ENCODE results near the gene SLC27A5.
"Not testable (repeated sequence)": the region's sequence is repeated elsewhere in the genome, so short reads cannot be mapped to it uniquely, and the experiment has no call there.

Gene SLC27A5

GRCh38 chr19:58470837-58471543 lies 40.8 kb downstream of the SLC27A5 start:
- in situ Hi-C loops (cut with MboI; ENCODE audit: low sequenced_read_pairs), result not testable (repeated sequence)

GRCh38 chr19:58469241-58470013 lies 42.4 kb downstream of the SLC27A5 start:
- in situ Hi-C loops (cut with MboI; ENCODE audit: low sequenced_read_pairs), result no loop called here

GRCh38 chr19:58468216-58468839 lies 43.5 kb downstream of the SLC27A5 start:
- in situ Hi-C loops (cut with MboI; ENCODE audit: low sequenced_read_pairs), result no loop called here

GRCh38 chr19:58466760-58467589 lies 44.8 kb downstream of the SLC27A5 start, which contains the start of gene ZNF324:
ZNF324 (plus strand) TSS chr19:58467080; CDS start chr19:58469186, 2,106 bp downstream.
- in situ Hi-C loops (cut with MboI; ENCODE audit: low sequenced_read_pairs), result no loop called here

GRCh38 chr19:58466089-58466759 lies 45.6 kb downstream of the SLC27A5 start:
- in situ Hi-C loops (cut with MboI; ENCODE audit: low sequenced_read_pairs), result no loop called here

GRCh38 chr19:58460039-58460438 lies 51.8 kb downstream of the SLC27A5 start:
- in situ Hi-C loops (cut with MboI; ENCODE audit: low sequenced_read_pairs), result no loop called here

DNA sequence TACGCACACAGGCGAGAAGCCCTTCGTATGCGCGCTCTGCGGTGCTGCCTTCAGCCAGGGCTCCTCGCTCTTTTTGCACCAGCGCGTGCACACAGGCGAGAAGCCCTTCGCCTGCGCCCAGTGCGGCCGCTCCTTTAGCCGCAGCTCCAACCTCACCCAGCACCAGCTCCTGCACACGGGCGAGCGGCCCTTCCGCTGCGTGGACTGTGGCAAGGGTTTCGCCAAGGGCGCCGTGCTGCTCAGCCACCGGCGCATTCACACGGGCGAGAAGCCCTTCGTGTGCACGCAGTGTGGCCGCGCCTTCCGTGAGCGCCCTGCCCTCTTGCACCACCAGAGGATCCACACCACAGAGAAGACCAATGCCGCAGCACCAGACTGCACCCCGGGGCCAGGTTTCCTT lies 55.7 kb downstream of the SLC27A5 start:
- in situ Hi-C loops (cut with MboI; ENCODE audit: low sequenced_read_pairs), result no loop called here

GRCh38 chr19:58455306-58455705 lies 56.5 kb downstream of the SLC27A5 start:
- in situ Hi-C loops (cut with MboI; ENCODE audit: low sequenced_read_pairs), result no loop called here

DNA sequence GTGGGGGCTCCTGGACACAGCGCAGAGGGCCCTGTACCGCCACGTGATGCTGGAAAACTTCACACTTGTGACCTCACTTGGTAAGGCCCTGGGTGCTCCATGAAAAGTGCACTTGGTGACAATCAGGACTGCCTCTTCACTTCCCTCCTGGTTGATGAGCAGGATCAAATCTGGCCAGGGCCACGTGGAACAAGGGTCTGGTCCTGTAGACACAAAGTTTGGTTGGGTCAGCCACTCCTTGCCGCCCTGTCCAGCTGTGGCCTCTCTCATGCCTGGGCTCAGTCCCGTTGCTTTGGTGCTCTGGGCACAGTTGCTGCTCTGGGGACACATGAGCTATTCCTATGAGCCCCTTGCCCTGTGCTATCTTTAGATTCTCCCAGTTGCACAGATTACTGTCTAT lies 58.0 kb downstream of the SLC27A5 start:
- in situ Hi-C loops (cut with MboI; ENCODE audit: low sequenced_read_pairs), result no loop called here

DNA sequence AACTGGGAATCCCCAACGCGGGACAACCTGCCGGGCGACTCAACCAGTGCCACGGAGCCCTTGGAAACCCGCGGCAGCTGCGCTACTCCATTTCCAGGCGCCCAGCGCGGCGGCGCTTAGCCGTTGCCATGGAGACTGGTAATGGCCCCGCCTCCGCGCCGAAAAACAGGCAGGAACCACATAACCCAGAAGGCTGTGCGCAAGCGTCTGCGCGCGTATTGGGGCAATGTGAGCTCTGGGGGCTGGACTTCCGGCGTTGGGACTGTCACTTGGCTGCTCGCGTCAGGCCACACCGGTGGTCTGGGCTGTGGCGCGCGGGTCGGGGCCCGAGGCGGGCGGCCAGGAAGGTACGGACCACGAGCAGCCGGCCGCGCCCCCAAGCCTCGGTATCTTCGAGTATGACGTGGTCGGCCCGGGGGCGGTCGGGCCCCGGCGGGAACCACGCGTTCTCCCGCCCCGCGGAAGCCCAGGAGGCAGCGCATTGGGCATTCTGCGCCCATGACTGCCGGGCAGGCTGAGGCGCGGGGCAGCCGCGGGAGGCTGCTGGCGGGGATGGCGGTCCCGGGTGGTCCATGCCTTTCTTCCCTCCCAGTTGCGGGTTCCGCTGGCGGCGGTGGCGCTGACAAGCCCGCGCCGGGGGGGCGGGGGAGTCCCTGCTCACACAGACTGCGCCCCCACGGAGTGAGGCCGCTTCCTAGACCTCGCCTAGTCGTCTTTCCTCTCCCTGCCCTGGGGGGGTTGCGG lies 60.3 kb downstream of the SLC27A5 start, which contains the start of gene ZNF324B:
ZNF324B (plus strand) TSS at position 265 of the 744 bp plus-strand sequence. CDS start 2,080 bp downstream, outside the sequence.
- in situ Hi-C loops (cut with MboI; ENCODE audit: low sequenced_read_pairs), result no loop called here

DNA sequence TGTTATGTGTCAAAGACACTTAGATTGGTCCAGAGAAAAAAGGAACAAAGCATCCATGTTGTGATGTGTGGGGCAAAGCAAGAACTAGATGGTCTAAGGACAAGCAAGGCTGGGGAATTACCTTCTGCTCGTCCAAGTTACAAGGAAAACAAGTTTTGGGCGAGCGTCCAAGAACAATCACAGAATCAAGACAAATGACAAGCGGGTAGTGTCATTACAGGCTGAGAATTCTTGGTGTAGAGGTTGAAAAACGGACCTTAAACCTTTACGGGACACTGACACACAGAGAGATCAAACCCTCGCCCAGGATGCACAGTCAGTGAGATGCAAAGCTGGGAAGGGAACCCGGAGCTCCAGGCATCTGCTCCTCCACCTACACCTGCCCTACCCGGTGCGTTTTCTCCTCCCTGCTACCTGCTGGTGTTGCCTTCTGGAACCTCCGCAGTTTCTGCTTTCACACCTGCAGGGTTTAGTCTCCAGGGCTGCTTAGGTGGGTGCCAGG lies 60.9 kb downstream of the SLC27A5 start:
- in situ Hi-C loops (cut with MboI; ENCODE audit: low sequenced_read_pairs), result no loop called here

DNA sequence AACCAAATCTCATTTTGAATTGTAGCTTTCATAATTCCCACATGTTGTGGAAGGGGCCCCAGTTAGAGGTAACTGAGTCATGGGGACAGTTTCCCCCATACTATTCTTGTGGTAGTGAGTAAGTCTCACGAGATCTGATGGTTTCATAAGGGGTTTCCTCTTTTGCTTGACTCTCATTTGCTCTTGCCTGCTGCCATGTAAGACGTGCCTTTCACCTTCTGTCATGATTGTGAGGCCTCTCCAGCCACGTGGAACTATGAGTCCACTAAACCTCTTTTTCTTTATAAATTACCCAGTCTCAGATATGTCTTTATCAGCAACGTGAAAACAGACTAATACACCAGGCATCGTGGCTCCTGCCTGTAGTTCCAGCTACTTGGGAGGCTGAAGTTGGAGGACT lies 61.8 kb downstream of the SLC27A5 start:
- in situ Hi-C loops (cut with MboI; ENCODE audit: low sequenced_read_pairs), result not testable (repeated sequence)

- in situ Hi-C loops (cut with MboI; ENCODE audit: low sequenced_read_pairs), result not testable (repeated sequence)
Observed at GRCh38 chr19:58448860-58449259, 62.9 kb downstream of the SLC27A5 start.
